K562 (cell line): ENCODE results near the gene PRKCE.

ENCODE experiments used
- BCL6 ChIP-seq: fragments of 250-450 bp; sonication (Bioruptor Pico); IDR thresholded peaks from 2 replicates; pipeline ENCODE4 v1.4.0; 2020
- CHAMP1 ChIP-seq: fragments of 450-650 bp; IDR thresholded peaks from 2 replicates; pipeline ENCODE4 v1.6.1; 2016; ENCODE audit warnings: mild to moderate bottlenecking
- CHD2 ChIP-seq: IDR thresholded peaks from 2 replicates; pipeline ENCODE4 v1.6.1; 2011; ENCODE audit warnings: low read depth, low read length
- EZH2 ChIP-seq: IDR thresholded peaks from 2 replicates; pipeline ENCODE4 v1.6.1; 2012; ENCODE audit warnings: low read depth, mild to moderate bottlenecking, inconsistent platforms, low read length, borderline replicate concordance
- MTA2 ChIP-seq: fragments of 450-650 bp; IDR thresholded peaks from 2 replicates; pipeline ENCODE4 v1.6.1; 2016; ENCODE audit warnings: low read depth
- RBFOX2 ChIP-seq: fragments of 200-400 bp; formaldehyde crosslinking; IDR thresholded peaks from 2 replicates; pipeline ENCODE4 v1.6.1; 2017; ENCODE audit warnings: low read depth, mild to moderate bottlenecking, low read length, moderate library complexity
- TBP ChIP-seq: optimal IDR thresholded peaks from 2 replicates; pipeline ENCODE3; 2011; ENCODE audit warnings: low read depth, low read length, improper control_type of control experiment
- TF ChIP-seq, protein P1 (sequence below): sonication (generic); formaldehyde crosslinking; IDR thresholded peaks from 2 replicates; pipeline ENCODE4 v1.8.1; 2023; ENCODE audit warnings: mild to moderate bottlenecking, missing genetic modification reagents

- TF ChIP-seq CHAMP1 (no peak), MTA2 (no peak), RBFOX2 (no peak), BCL6 (CRISPR knock-in tag) (no peak), TBP (no peak), CHD2 (no peak), EZH2 (no peak)
- TF ChIP-seq, protein P1, sequence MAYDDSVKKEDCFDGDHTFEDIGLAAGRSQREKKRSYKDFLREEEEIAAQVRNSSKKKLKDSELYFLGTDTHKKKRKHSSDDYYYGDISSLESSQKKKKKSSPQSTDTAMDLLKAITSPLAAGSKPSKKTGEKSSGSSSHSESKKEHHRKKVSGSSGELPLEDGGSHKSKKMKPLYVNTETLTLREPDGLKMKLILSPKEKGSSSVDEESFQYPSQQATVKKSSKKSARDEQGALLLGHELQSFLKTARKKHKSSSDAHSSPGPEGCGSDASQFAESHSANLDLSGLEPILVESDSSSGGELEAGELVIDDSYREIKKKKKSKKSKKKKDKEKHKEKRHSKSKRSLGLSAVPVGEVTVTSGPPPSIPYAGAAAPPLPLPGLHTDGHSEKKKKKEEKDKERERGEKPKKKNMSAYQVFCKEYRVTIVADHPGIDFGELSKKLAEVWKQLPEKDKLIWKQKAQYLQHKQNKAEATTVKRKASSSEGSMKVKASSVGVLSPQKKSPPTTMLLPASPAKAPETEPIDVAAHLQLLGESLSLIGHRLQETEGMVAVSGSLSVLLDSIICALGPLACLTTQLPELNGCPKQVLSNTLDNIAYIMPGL (CRISPR knock-in tag) = no peak
Observed at GRCh38 chr2:46175419-46175818, 523.9 kb downstream of the PRKCE start.
